K562 (cell line): ENCODE data around the gene GORASP2. TPM values are rescaled to one million over a fixed set of nuclear protein-coding genes. Genes with fewer than 3 reads are reported as not detected.
A peak's percentile ranks its signal among the peaks of the same experiment; 100 is the strongest.

ENCODE experiments used
- ATAC-seq: fragments of 200-7000 bp; cut with Tn5 transposase; 3 replicates; pipeline ENCODE4 v1.9.1; 2020; ENCODE audit warnings: moderate library complexity
- BruUV-seq: library from RNA; stranded (reverse); fragments of 400-500 nt; replicated peaks from 2 replicates; lab custom pipeline; 2021; lab: Mats Ljungman, UMichigan
- CTCF ChIA-PET: fragments of 300-600 bp; formaldehyde crosslinking; extraction: SDS; loops from one replicate; lab custom pipeline; 2021; ENCODE audit warnings: low intra/inter-chr PET ratio; lab: Yijun Ruan, JAX
- POLR2A ChIA-PET: fragments of 300-600, 350-650 bp; sonication (Branson Sonifier 250); formaldehyde crosslinking; extraction: SDS; loops from one replicate; lab custom pipeline; 2021; ENCODE audit warnings: antibody characterized with exemption, inconsistent platforms; lab: Yijun Ruan, JAX
- DNase-seq, 4 experiments: peaks; one replicate each; pipeline versions ENCODE4 v3.0.0 to v3.0.0-alpha.2; 2011 to 2018; ENCODE audit warnings: low spot score in 3 of 4, mixed read lengths in 3 of 4; ENCODE audit errors: extremely low read depth in 1 of 4
- FAIRE-seq: peaks from 2 replicates; lab custom pipeline; 2011; peaks lifted over from hg19 to GRCh38; lab: Jason Lieb, UNC
- H2AFZ ChIP-seq: 2 replicates; pipeline ENCODE4 v1.6.0; 2011; ENCODE audit warnings: low read depth, low read length, control low read depth, inconsistent platforms
- H3K27ac ChIP-seq: fragments of 200-600 bp; 3 replicates; pipeline ENCODE4 v1.8.0; 2011; ENCODE audit warnings: low read depth, mild to moderate bottlenecking, control low read depth, inconsistent platforms, low read length, moderate library complexity, mixed read lengths; ENCODE audit errors: extremely low read depth
- H3K27me3 ChIP-seq, 2 experiments: fragments of 300-600 bp in 1 of 2; 2 replicates in 1 of 2; 3 replicates in 1 of 2; pipeline versions ENCODE4 v1.6.0 to v1.8.0; 2011; ENCODE audit warnings: inconsistent platforms in 2 of 2, low read length in 2 of 2, mild to moderate bottlenecking in 1 of 2, mixed read lengths in 1 of 2, moderate library complexity in 1 of 2; ENCODE audit not compliant: control insufficient read depth in 2 of 2, insufficient read depth in 2 of 2
- H3K36me3 ChIP-seq: fragments of 300-600 bp; 3 replicates; pipeline ENCODE4 v1.8.0; 2011; ENCODE audit warnings: mild to moderate bottlenecking, low read length, inconsistent platforms; ENCODE audit not compliant: control insufficient read depth, insufficient read depth
- H3K4me1 ChIP-seq, 2 experiments: fragments of 200-600 bp in 1 of 2; replicated peaks in 1 of 2; 2 replicates in 1 of 2; 3 replicates in 1 of 2; pipeline versions ENCODE4 v1.5.1 to v1.8.0; 2011; ENCODE audit warnings: inconsistent platforms in 2 of 2, low read length in 2 of 2, mild to moderate bottlenecking in 1 of 2, mixed read lengths in 1 of 2, moderate library complexity in 1 of 2; ENCODE audit not compliant: control insufficient read depth in 2 of 2, insufficient read depth in 2 of 2
- H3K4me2 ChIP-seq: 2 replicates; pipeline ENCODE4 v1.6.1; 2011; ENCODE audit warnings: low read length, control low read depth, inconsistent platforms, mixed read lengths; ENCODE audit not compliant: insufficient read depth
- H3K4me3 ChIP-seq: fragments of 200-600 bp; sonication (generic), shearing (Covaris generic); 2 replicates; pipeline ENCODE4 v1.5.1; 2016; ENCODE audit warnings: control low read depth, inconsistent platforms
- H3K79me2 ChIP-seq: fragments of 200-600 bp; 3 replicates; pipeline ENCODE4 v1.8.0; 2011; ENCODE audit warnings: low read length, inconsistent platforms; ENCODE audit not compliant: control insufficient read depth, insufficient read depth
- H3K9ac ChIP-seq, 2 experiments: 2 replicates each; pipeline versions ENCODE4 v1.6.0 to v1.6.1; 2011; ENCODE audit warnings: low read depth in 2 of 2, low read length in 2 of 2, control low read depth in 1 of 2, inconsistent platforms in 1 of 2, mild to moderate bottlenecking in 1 of 2, mixed read lengths in 1 of 2; ENCODE audit not compliant: insufficient read depth in 1 of 2
- H3K9me1 ChIP-seq: one replicate; pipeline ENCODE4 v1.6.0; 2011; ENCODE audit warnings: inconsistent platforms, mild to moderate bottlenecking, low read length, moderate library complexity; ENCODE audit not compliant: control insufficient read depth, insufficient read depth
- H3K9me3 ChIP-seq: replicated peaks from 2 replicates; pipeline ENCODE4 v1.5.1; 2011; ENCODE audit warnings: low read depth, low read length, inconsistent platforms; ENCODE audit not compliant: control insufficient read depth, insufficient read depth
- H4K20me1 ChIP-seq: replicated peaks from 2 replicates; pipeline ENCODE4 v1.6.1; 2011; ENCODE audit warnings: low read length, inconsistent platforms, mixed read lengths; ENCODE audit not compliant: control insufficient read depth, insufficient read depth
- PML ChIP-seq: IDR thresholded peaks from 2 replicates; pipeline ENCODE4 v1.6.1; 2012; ENCODE audit warnings: low read length, inconsistent platforms
- POLR2H ChIP-seq: IDR thresholded peaks from 2 replicates; pipeline ENCODE4 v1.6.1; 2016; ENCODE audit warnings: missing genetic modification characterization, low read depth, mild to moderate bottlenecking, control low read depth, missing compliant biosample characterization, moderate library complexity
- SAP30 ChIP-seq: fragments of 200-600 bp; sonication (generic); IDR thresholded peaks from 2 replicates; pipeline ENCODE4 v1.6.1; 2012; ENCODE audit warnings: borderline replicate concordance, low read depth, mild to moderate bottlenecking, moderate library complexity, low read length, control low read depth, inconsistent platforms; ENCODE audit not compliant: insufficient read depth, poor library complexity, severe bottlenecking
- WGBS: fragments of 100-300 bp; shearing (Covaris generic); methylation state at CpG from one replicate; pipeline ENCODE4 v1.1.6; 2016; ENCODE audit warnings: low coverage, mixed read lengths; ENCODE audit not compliant: insufficient coverage; ENCODE audit errors: missing lambda C conversion rate; 5-methylcytosine and 5-hydroxymethylcytosine counted together
- in situ Hi-C: fragments of 300-500 bp; cut with MboI; formaldehyde crosslinking; loops from 4 replicates; pipeline ENCODE4 v1.15.0; 2018; ENCODE audit warnings: inconsistent platforms, mixed read lengths
- intact Hi-C: fragments of 100-400 bp; cut with micrococcal nuclease; formaldehyde crosslinking; loops from 2 replicates; pipeline ENCODE4 v1.14.2; 2022
- polyA plus RNA-seq, 8 experiments: library from polyadenylated mRNA; depleted of rRNA in 4 of 8; stranded (reverse) in 5 of 8; unstranded in 3 of 8; fragments of >200 nt; fragmentation: Nextera tagmentation in 2 of 8; fragmentation: Illumina TruSeq in 1 of 8; extraction: Ambion mirVana in 2 of 8; extraction: Trizol in 1 of 8; gene quantifications; 2 replicates each; pipeline versions ENCODE4 v1.2.1 to v1.2.3, GENCODE V29; 2011 to 2014; ENCODE audit warnings: inconsistent platforms in 1 of 8, missing spikeins in 1 of 8
- total RNA-seq, 7 experiments: library from RNA; depleted of rRNA in 6 of 7; stranded (reverse); fragments of >200 nt in 6 of 7; fragmentation: Illumina TruSeq in 2 of 7; extraction: Trizol in 2 of 7; gene quantifications; 2 replicates each; pipeline versions ENCODE4 v1.2.1 to v1.2.3, GENCODE V29; 2011 to 2021; ENCODE audit warnings: low replicate concordance in 1 of 7
- TF ChIP-seq, protein P1 (sequence below): fragments of 450-650 bp; IDR thresholded peaks from 2 replicates; pipeline ENCODE4 v1.7.1; 2018; ENCODE audit warnings: mild to moderate bottlenecking, low read depth; ENCODE audit not compliant: partially characterized antibody

GORASP2 gene
- total and polyA plus RNA-seq, 9 of the 15 experiments (the other 6 are each of a cell fraction or from before 2014, with no cell fraction given) = 27.4 to 180 (median 59.6) TPM

DNA sequence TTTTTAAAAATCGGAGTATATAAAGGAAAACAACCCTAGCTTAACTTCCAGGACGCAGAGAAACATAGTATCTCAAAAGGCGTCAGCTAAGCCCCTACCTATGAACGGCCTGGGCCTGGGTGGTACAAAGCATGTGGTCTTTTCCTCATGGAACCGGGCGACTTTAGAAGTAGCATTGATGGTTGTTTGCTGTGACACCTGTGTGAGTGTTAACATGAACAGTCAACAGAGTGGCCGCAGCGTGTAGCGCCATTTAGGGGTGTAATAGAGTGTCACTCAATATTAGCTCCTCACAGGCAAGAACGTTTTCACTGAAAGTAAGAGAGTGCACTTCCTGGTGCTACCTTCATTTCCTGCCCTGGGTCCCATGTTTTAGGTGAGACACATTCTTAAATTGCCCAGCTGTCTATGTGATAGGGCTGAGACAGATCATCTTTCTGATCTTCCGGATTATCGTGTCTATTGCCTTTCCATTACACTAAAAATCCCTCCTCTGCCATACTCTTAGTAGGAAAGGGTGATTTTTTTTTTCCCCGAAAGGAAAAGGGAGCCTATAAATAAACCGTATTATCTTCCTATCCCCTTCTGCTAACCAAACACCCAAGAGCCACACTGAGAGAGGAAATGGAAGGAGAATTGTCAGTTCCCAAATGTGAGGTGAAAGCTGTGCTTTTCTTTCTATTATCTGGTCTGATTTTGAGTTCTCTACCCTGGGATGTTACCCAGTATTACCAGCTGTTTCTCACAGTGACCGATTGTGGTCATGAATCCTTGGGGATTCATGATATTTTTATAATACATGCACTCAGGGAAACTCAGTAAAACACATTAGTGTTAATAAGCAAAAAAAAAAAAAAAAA, 1.3 kb downstream of the GORASP2 start (continued):
- TF ChIP-seq, protein P1, sequence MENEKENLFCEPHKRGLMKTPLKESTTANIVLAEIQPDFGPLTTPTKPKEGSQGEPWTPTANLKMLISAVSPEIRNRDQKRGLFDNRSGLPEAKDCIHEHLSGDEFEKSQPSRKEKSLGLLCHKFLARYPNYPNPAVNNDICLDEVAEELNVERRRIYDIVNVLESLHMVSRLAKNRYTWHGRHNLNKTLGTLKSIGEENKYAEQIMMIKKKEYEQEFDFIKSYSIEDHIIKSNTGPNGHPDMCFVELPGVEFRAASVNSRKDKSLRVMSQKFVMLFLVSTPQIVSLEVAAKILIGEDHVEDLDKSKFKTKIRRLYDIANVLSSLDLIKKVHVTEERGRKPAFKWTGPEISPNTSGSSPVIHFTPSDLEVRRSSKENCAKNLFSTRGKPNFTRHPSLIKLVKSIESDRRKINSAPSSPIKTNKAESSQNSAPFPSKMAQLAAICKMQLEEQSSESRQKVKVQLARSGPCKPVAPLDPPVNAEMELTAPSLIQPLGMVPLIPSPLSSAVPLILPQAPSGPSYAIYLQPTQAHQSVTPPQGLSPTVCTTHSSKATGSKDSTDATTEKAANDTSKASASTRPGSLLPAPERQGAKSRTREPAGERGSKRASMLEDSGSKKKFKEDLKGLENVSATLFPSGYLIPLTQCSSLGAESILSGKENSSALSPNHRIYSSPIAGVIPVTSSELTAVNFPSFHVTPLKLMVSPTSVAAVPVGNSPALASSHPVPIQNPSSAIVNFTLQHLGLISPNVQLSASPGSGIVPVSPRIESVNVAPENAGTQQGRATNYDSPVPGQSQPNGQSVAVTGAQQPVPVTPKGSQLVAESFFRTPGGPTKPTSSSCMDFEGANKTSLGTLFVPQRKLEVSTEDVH = peak; percentile 48

DNA sequence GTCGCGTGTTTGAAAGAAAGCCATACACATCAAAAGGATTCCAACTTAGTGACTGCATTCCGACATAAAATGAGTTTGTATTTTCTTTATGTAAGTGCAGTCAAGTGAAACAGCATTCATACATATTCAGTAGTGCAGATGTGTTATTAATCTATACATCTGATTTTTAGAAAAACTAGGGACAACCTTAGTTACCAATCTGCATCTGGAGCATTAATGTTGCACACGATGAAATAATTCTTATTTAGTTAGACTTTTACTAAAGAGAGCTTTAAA, 1.9 kb downstream of the GORASP2 start:
- Histone ChIP-seq H3K4me1 (peaks cover 13 to 26% of the 10 kb centered on the region in 2 experiments; a peak in 4 of 5 replicates), H3K9ac (peak overlapping the region in 1 of 2 experiments; percentile 92; a peak in 2 of 4 replicates), H3K4me2 (peak overlapping the region; percentile 100), H3K9me1 (no peaks in the 10 kb centered on the region), H3K9me3 (peaks cover 8% of the 10 kb centered on the region), H3K4me3 (peak overlapping the region; percentile 81), H3K27me3 (no peaks in the 10 kb centered on the region), H3K27ac (peak overlapping the region; percentile 95; the same call in 2 of the 3 replicates), H3K79me2 (peaks cover 69% of the 10 kb centered on the region), H2AFZ (no peak overlapping the region), H3K36me3 (peaks cover 43% of the 10 kb centered on the region), H4K20me1 (peaks cover 27% of the 10 kb centered on the region)
- 32% methylated on average over 4 of the region's 4 CpGs for WGBS
- ChIA-PET CTCF (interaction anchor here (0.6 to 0.7 kb wide), 2 partner anchors 19 to 655 kb away, joined by 3 read pairs; no protein-coding TSS in a partner anchor), POLR2A (interaction anchor here (0.6 to 4.5 kb wide), 13 partner anchors 8 to 1490 kb away, joined by 3 to 28 read pairs (median 4); no protein-coding TSS in a partner anchor)
- in situ Hi-C loops (no loop called here), intact Hi-C loops (no loop called here)
- ATAC-seq = no peak
- DNase-seq = no peak
- BruUV-seq = no TSS peak
- no peak for TF ChIP-seq SAP30
- TF ChIP-seq PML = no peak
- TF ChIP-seq POLR2H (tag) = 0 out of 2 replicates have a peak, but pooled peaks have one; percentile 12
- no peak for FAIRE-seq
